ENCODE measurements around the gene HS3ST5. TPM values are rescaled to one million over a fixed set of nuclear protein-coding genes. Genes with fewer than 3 reads are reported as not detected.

The HS3ST5 gene
- total RNA-seq, 1 experiment from 2014 or later: not detected

GRCh38 chr6:114376611-114377175, 33.9 kb upstream of the HS3ST5 start (continued):
- TF ChIP-seq REST (IDR thresholded peaks at IDR 0.05; ENCODE audit: low read depth) (no peak), SIN3A (IDR thresholded peaks at IDR 0.05; ENCODE audit: low read depth) (no peak), SRF (IDR thresholded peaks at IDR 0.05; ENCODE audit: low read depth) (no peak), POLR2AphosphoS5 (IDR thresholded peaks at IDR 0.05; ENCODE audit: low read depth, low read length) (no peak), RAD21 (IDR thresholded peaks at IDR 0.05; ENCODE audit: low read depth) (no peak), ELF1 (IDR thresholded peaks at IDR 0.05; ENCODE audit: borderline replicate concordance, low read depth) (no peak)

GRCh38 chr6:114375541-114376192, 32.8 kb upstream of the HS3ST5 start:
- Histone ChIP-seq H3K4me3 (replicated peaks in 1 of 2; ENCODE audit: low read depth in 1 of 2, low read length in 2 of 2) (no peak overlapping the region), H3K9me2 (ENCODE audit: insufficient read depth) (no peaks in the 10 kb centered on the region), H3K27me3 (ENCODE audit: insufficient read depth, low read length) (no peaks in the 10 kb centered on the region), H3K4me2 (ENCODE audit: low read length) (no peak overlapping the region), H3K9ac (ENCODE audit: low read length) (no peak overlapping the region), H3K27ac (ENCODE audit: low read depth, low read length) (no peak overlapping the region), H2AFZ (ENCODE audit: low read depth, low read length, poor library complexity, severe bottlenecking) (no peak overlapping the region), H3K9me3 (ENCODE audit: control insufficient read depth in 1 of 2, insufficient read depth in 1 of 2, low read depth in 1 of 2, low read length in 2 of 2) (no peaks in the 10 kb centered on the region), H3K36me3 (ENCODE audit: control insufficient read depth in 1 of 2, insufficient read depth in 2 of 2, low read length in 2 of 2) (no peaks in the 10 kb centered on the region), H3K79me2 (ENCODE audit: insufficient read depth, low read length) (no peaks in the 10 kb centered on the region), H4K20me1 (ENCODE audit: insufficient read depth) (no peaks in the 10 kb centered on the region), H3K4me1 (ENCODE audit: control insufficient read depth in 1 of 2, insufficient read depth in 2 of 2, low read length in 2 of 2) (no peaks in the 10 kb centered on the region)
- DNase-seq (ENCODE audit: low read depth, low spot score): no peak
- no peak for ATAC-seq
- CTCF ChIA-PET: no interaction called here
- intact Hi-C loops (cut with micrococcal nuclease): no loop called here
- RAD21 ChIA-PET (ENCODE audit: low non-redundant PET in 1 of 2, low total read pairs in 2 of 2, uncharacterized antibody in 2 of 2, unreplicated experiment in 2 of 2): no interaction called here
- POLR2A ChIA-PET: no interaction called here
- no TSS peak for BruUV-seq (replicated peaks)
- TF ChIP-seq JUND (IDR thresholded peaks at IDR 0.05) (no peak), RAD21 (IDR thresholded peaks at IDR 0.05; ENCODE audit: low read depth) (no peak), FOSL1 (IDR thresholded peaks at IDR 0.05; ENCODE audit: low read depth) (no peak), CEBPB (IDR thresholded peaks at IDR 0.05; ENCODE audit: low read depth) (no peak), TCF7L2 (IDR thresholded peaks at IDR 0.05; ENCODE audit: borderline replicate concordance, extremely low read depth, insufficient read depth, insufficient read length) (no peak), YY1 (IDR thresholded peaks at IDR 0.05; ENCODE audit: extremely low read depth, insufficient replicate concordance, low read depth, low read length) (no peak), MAX (IDR thresholded peaks at IDR 0.05) (no peak), POLR2A (IDR thresholded peaks at IDR 0.05; ENCODE audit: borderline replicate concordance, extremely low read depth, insufficient read depth, insufficient read length) (no peak), ZBTB33 (IDR thresholded peaks at IDR 0.05; ENCODE audit: extremely low read depth, insufficient replicate concordance, low read length) (no peak), ELF1 (IDR thresholded peaks at IDR 0.05; ENCODE audit: borderline replicate concordance, low read depth) (no peak), ZNF274 (IDR thresholded peaks at IDR 0.05; ENCODE audit: low read depth, low read length) (no peak), CBX3 (IDR thresholded peaks at IDR 0.05; ENCODE audit: low read depth) (no peak), ZFX (IDR thresholded peaks at IDR 0.05) (no peak)

All from HCT116 (cell line).